Cardiac fibroblast (primary cell): ENCODE data around the gene FCHSD2.
A peak's percentile ranks its signal among the peaks of the same experiment; 100 is the strongest.
"Not testable (repeated sequence)": the region's sequence is repeated elsewhere in the genome, so short reads cannot be mapped to it uniquely, and the experiment has no call there.

Experiments
- DNase-seq, 2 donors: peaks; one replicate each; pipeline versions ENCODE4 v3.0.0 to v3.0.0-alpha.2; 2010; ENCODE audit warnings: low read depth in 2 of 2
- H3K4me3 ChIP-seq, 2 donors: replicated peaks in 1 of 2; 1 replicate in 1 of 2; 2 replicates in 1 of 2; pipeline ENCODE4 v1.5.1; 2011; ENCODE audit warnings: low read depth in 2 of 2, low read length in 2 of 2, mild to moderate bottlenecking in 2 of 2, moderate library complexity in 1 of 2
- CTCF ChIP-seq: IDR thresholded peaks from one replicate; pipeline ENCODE4 v1.5.1; 2011; ENCODE audit warnings: low read depth, mild to moderate bottlenecking, low read length, inconsistent platforms

The FCHSD2 gene

GRCh38 chr11:73085189-73085875 lies 56.8 kb downstream of the FCHSD2 start:
- no peak overlapping the region for H3K4me3 ChIP-seq
- no peak for TF ChIP-seq CTCF
- DNase-seq, result peak; percentile 15 to 81

GRCh38 chr11:73078631-73079030 lies 63.5 kb downstream of the FCHSD2 start:
- no peak for DNase-seq

GRCh38 chr11:73077454-73077853 lies 64.7 kb downstream of the FCHSD2 start:
- DNase-seq, result peak in 1 of 2 donors; percentile 9
- no peak for TF ChIP-seq CTCF

More at GRCh38 chr11:73078631-73079030, 63.5 kb downstream of the FCHSD2 start:
- no peak overlapping the region for H3K4me3 ChIP-seq
- TF ChIP-seq CTCF, result no peak

GRCh38 chr11:73074319-73074718 lies 67.8 kb downstream of the FCHSD2 start:
- no peak overlapping the region for H3K4me3 ChIP-seq
- no peak for TF ChIP-seq CTCF

More at GRCh38 chr11:73077454-73077853, 64.7 kb downstream of the FCHSD2 start:
- no peak overlapping the region for H3K4me3 ChIP-seq

GRCh38 chr11:73072935-73073481 lies 69.1 kb downstream of the FCHSD2 start:
- H3K4me3 ChIP-seq, result no peak overlapping the region
- DNase-seq, result peak; percentile 63 to 65
- no peak for TF ChIP-seq CTCF

More at GRCh38 chr11:73074319-73074718, 67.8 kb downstream of the FCHSD2 start:
- DNase-seq, result no peak

GRCh38 chr11:73070653-73071052 lies 71.5 kb downstream of the FCHSD2 start:
- no peak for DNase-seq
- no peak for TF ChIP-seq CTCF

GRCh38 chr11:73061857-73062424 lies 80.2 kb downstream of the FCHSD2 start:
- not testable (repeated sequence) for DNase-seq, H3K4me3 ChIP-seq

More at GRCh38 chr11:73070653-73071052, 71.5 kb downstream of the FCHSD2 start:
- H3K4me3 ChIP-seq, result no peak overlapping the region

GRCh38 chr11:73061434-73061833 lies 80.7 kb downstream of the FCHSD2 start:
- DNase-seq, H3K4me3 ChIP-seq: not testable (repeated sequence)
